Measurements from ENCODE around the gene GDI1. TPM values are rescaled to one million over a fixed set of nuclear protein-coding genes. Genes with fewer than 3 reads are reported as not detected.

The GDI1 gene
- total RNA-seq, 4 donors from 2014 or later, result 64.9 to 115 (median 73.6) TPM

GRCh38 chrX:154401918-154402621 lies 34.9 kb upstream of the GDI1 start:
- WGBS, result 45% methylated on average over 6 of the region's 6 CpGs
- peaks cover 8% of the 10 kb centered on the region for H3K36me3 ChIP-seq
- no peaks in the 10 kb centered on the region for H3K27me3 ChIP-seq
- H3K27ac ChIP-seq, result peak overlapping the region; percentile 18
- H3K4me1 ChIP-seq, result peaks cover 30% of the 10 kb centered on the region
- no peak overlapping the region for H3K4me3 ChIP-seq
- H3K9me3 ChIP-seq, result no peaks in the 10 kb centered on the region
- no peak for DNase-seq (ENCODE audit: low spot score in 2 of 2)
- TF ChIP-seq POLR2AphosphoS5 (IDR thresholded peaks at IDR 0.05) (no peak), POLR2A (IDR thresholded peaks at IDR 0.05) (no peak), EP300 (IDR thresholded peaks at IDR 0.05) (no peak)
- TF ChIP-seq, protein P1, sequence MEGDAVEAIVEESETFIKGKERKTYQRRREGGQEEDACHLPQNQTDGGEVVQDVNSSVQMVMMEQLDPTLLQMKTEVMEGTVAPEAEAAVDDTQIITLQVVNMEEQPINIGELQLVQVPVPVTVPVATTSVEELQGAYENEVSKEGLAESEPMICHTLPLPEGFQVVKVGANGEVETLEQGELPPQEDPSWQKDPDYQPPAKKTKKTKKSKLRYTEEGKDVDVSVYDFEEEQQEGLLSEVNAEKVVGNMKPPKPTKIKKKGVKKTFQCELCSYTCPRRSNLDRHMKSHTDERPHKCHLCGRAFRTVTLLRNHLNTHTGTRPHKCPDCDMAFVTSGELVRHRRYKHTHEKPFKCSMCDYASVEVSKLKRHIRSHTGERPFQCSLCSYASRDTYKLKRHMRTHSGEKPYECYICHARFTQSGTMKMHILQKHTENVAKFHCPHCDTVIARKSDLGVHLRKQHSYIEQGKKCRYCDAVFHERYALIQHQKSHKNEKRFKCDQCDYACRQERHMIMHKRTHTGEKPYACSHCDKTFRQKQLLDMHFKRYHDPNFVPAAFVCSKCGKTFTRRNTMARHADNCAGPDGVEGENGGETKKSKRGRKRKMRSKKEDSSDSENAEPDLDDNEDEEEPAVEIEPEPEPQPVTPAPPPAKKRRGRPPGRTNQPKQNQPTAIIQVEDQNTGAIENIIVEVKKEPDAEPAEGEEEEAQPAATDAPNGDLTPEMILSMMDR (IDR thresholded peaks at IDR 0.05), result no peak

GRCh38 chrX:154402622-154403127 lies 34.3 kb upstream of the GDI1 start:
- 82% methylated on average over 15 of the region's 19 CpGs for WGBS
- TF ChIP-seq POLR2A (IDR thresholded peaks at IDR 0.05) (no peak), EP300 (IDR thresholded peaks at IDR 0.05) (no peak), POLR2AphosphoS5 (IDR thresholded peaks at IDR 0.05) (no peak)
- TF ChIP-seq, protein P1 (IDR thresholded peaks at IDR 0.05), result no peak
- Histone ChIP-seq H3K9me3 (no peaks in the 10 kb centered on the region), H3K27ac (peak overlapping the region; percentile 18), H3K4me3 (no peak overlapping the region), H3K4me1 (peaks cover 28% of the 10 kb centered on the region), H3K36me3 (peaks cover 8% of the 10 kb centered on the region), H3K27me3 (no peaks in the 10 kb centered on the region)
- no peak for DNase-seq (ENCODE audit: low spot score in 2 of 2)

DNA sequence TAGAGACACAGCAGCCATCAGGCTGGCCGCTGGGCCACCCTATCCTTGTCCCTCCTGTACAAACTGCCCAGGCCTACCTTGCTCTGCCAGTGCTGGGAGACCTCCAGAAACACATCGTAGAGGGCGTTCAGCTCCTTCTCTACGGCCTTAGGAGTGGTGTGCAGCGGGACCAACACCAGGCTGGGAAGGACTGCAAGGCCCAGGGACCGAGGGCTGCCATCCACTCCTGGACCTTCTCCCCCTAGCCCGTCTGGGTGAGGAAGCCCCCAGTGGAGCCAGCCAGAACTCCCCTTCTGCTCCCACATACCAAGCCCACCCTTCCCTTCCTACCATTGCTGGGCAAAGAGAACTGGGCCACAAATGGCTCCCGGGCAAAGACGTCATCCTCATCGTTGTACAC lies 33.8 kb upstream of the GDI1 start:
- TF ChIP-seq EP300 (IDR thresholded peaks at IDR 0.05), result no peak
- TF ChIP-seq, protein P1 (IDR thresholded peaks at IDR 0.05), result no peak
- 100% methylated on average over 3 of the region's 10 CpGs for WGBS
- Histone ChIP-seq H3K9me3 (no peaks in the 10 kb centered on the region), H3K4me3 (no peak overlapping the region), H3K27ac (no peak overlapping the region), H3K4me1 (peaks cover 28% of the 10 kb centered on the region), H3K27me3 (no peaks in the 10 kb centered on the region), H3K36me3 (peaks cover 8% of the 10 kb centered on the region)
- DNase-seq (ENCODE audit: low spot score in 2 of 2), result no peak

DNA sequence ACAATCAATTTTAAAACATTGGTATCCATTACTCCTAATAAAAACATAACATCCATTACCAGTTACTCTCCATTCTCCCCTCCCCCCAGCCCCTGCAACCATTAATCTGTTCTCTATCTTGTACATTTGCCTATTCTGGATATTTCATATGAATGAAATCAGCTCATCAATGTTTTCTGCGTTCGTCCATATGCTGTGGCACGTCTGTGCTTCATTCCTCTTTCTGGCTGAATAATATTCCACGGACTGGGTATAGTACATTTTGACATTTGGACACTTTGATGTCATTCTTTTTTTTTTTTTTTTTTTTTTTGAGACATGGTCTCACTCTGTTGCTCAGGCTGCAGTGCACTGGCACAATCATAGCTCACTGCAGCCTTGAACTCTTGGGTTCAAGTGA lies 33.1 kb upstream of the GDI1 start:
- Histone ChIP-seq H3K4me3 (no peak overlapping the region), H3K27me3 (no peaks in the 10 kb centered on the region), H3K9me3 (no peaks in the 10 kb centered on the region), H3K4me1 (peaks cover 28% of the 10 kb centered on the region), H3K36me3 (peaks cover 8% of the 10 kb centered on the region), H3K27ac (no peak overlapping the region)
- 83% methylated on average over 4 of the region's 4 CpGs for WGBS
- TF ChIP-seq EP300 (IDR thresholded peaks at IDR 0.05) (no peak), POLR2AphosphoS5 (IDR thresholded peaks at IDR 0.05) (no peak), POLR2A (IDR thresholded peaks at IDR 0.05) (no peak)
- TF ChIP-seq, protein P1 (IDR thresholded peaks at IDR 0.05), result no peak
- DNase-seq (ENCODE audit: low spot score in 2 of 2), result no peak

- TF ChIP-seq POLR2AphosphoS5 (IDR thresholded peaks at IDR 0.05), result no peak
- TF ChIP-seq, protein P1 (IDR thresholded peaks at IDR 0.05), result no peak
- TF ChIP-seq EP300 (IDR thresholded peaks at IDR 0.05), result no peak
- TF ChIP-seq POLR2A (IDR thresholded peaks at IDR 0.05), result no peak
- Histone ChIP-seq H3K9me3 (no peaks in the 10 kb centered on the region), H3K4me3 (no peak overlapping the region), H3K4me1 (peaks cover 21% of the 10 kb centered on the region), H3K27ac (no peak overlapping the region), H3K27me3 (no peaks in the 10 kb centered on the region), H3K36me3 (peaks cover 7% of the 10 kb centered on the region)
- DNase-seq (ENCODE audit: low spot score in 2 of 2), result no peak
- 91% methylated on average over 14 of the region's 16 CpGs for WGBS
Measured at GRCh38 chrX:154404625-154405192, 32.2 kb upstream of the GDI1 start.
